HG03565 (cell line): ENCODE data around the gene DSC3.
"Not testable (repeated sequence)": the region's sequence is repeated elsewhere in the genome, so short reads cannot be mapped to it uniquely, and the experiment has no call there.

Experiments used
- ATAC-seq: cut with Tn5 transposase; IDR thresholded peaks from one replicate; pipeline ENCODE4 v1.9.1; 2021; ENCODE audit warnings: mild to moderate bottlenecking, moderate library complexity; ENCODE audit not compliant: unreplicated experiment

DSC3 gene

GRCh38 chr18:30978091-30978490 is 64.5 kb downstream of the DSC3 start:
- not testable (repeated sequence) for ATAC-seq

GRCh38 chr18:30971338-30971956 is 71.1 kb downstream of the DSC3 start:
- peak; percentile 73 for ATAC-seq

- no peak for ATAC-seq
Observed at GRCh38 chr18:30970196-30970816, 72.2 kb downstream of the DSC3 start.

GRCh38 chr18:30969670-30970170 is 72.8 kb downstream of the DSC3 start:
- ATAC-seq = no peak

- ATAC-seq = no peak
Observed at GRCh38 chr18:30967701-30968100, 74.8 kb downstream of the DSC3 start.

GRCh38 chr18:30965237-30965636 is 77.3 kb downstream of the DSC3 start:
- no peak for ATAC-seq

- ATAC-seq = no peak
Observed at GRCh38 chr18:30960661-30961060, 81.9 kb downstream of the DSC3 start.

GRCh38 chr18:30957066-30957465 is 85.5 kb downstream of the DSC3 start:
- no peak for ATAC-seq

GRCh38 chr18:30954262-30954661 is 88.3 kb downstream of the DSC3 start:
- no peak for ATAC-seq

- no peak for ATAC-seq
Observed at GRCh38 chr18:30945761-30946160, 96.8 kb downstream of the DSC3 start.

GRCh38 chr18:30944773-30945417 is 97.6 kb downstream of the DSC3 start:
- ATAC-seq = no peak

GRCh38 chr18:30940952-30941539 is 101.5 kb downstream of the DSC3 start:
- no peak for ATAC-seq
